Measurements from ENCODE around the gene KHSRP.

Gene KHSRP

DNA sequence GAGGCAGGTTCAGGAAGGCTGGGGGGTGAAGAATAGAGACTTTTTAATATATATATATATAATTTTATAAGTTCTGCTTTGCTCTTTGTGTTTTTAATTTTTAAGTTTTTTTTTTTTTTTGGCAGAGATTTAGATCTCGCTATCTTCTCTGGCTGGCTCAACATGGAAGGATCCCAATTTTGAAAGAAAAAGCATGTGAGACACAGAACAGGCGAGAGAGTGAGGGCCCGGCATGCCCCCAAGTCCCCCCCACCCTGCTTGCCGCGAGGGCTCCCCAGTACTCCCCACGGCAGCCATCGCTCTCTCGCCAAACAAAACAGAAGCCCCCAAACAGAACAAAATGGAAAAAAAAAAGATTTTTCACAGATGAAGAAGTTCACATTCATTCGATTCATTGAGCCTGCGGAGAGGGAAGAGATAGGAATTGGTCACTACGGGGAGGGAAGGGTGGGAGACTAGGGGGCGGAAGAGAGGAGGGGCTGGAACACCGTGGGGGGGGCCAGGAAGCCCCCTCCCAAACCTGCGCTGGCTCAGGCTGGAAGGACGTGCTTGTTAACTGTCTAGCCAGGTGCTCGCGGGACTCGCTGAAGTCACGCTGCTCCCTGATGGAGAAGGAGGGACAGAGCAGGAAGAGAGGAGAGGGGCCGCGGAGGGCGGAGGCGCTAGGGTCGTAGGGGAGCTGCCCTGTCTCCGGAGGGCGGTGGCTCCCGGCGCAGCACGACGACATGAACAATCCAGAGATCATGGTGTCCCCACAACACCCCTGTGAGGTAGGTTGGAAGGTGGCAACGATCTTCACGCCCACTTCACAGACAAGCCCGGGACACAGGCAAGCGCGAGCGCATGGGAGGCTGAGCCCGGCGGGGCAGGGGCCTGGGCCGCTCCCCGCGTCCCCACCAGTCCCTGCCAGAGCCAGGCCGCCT, 10.6 kb downstream of the KHSRP start:
- H3K27me3 ChIP-seq (replicated peaks; ENCODE audit: control insufficient read depth, insufficient read depth, low read length), result no peaks in the 10 kb centered on the region
- no peak for DNase-seq (ENCODE audit: extremely low read depth, insufficient read length)
- peaks cover 39% of the 10 kb centered on the region for H3K36me3 ChIP-seq (ENCODE audit: control insufficient read depth, insufficient read depth, low read length)
- H3K4me3 ChIP-seq (replicated peaks; ENCODE audit: low read depth, low read length), result no peak overlapping the region
- TF ChIP-seq CTCF (IDR thresholded peaks at IDR 0.05; ENCODE audit: insufficient read depth, low read length, poor library complexity, severe bottlenecking), result no peak

GRCh38 chr19:6413291-6413690, 11.3 kb downstream of the KHSRP start:
- Histone ChIP-seq H3K36me3 (ENCODE audit: control insufficient read depth, insufficient read depth, low read length) (peaks cover 35% of the 10 kb centered on the region), H3K4me3 (replicated peaks; ENCODE audit: low read depth, low read length) (no peak overlapping the region), H3K27me3 (replicated peaks; ENCODE audit: control insufficient read depth, insufficient read depth, low read length) (no peaks in the 10 kb centered on the region)
- no peak for TF ChIP-seq CTCF (IDR thresholded peaks at IDR 0.05; ENCODE audit: insufficient read depth, low read length, poor library complexity, severe bottlenecking)
- DNase-seq (ENCODE audit: extremely low read depth, insufficient read length), result no peak

- H3K36me3 ChIP-seq (ENCODE audit: control insufficient read depth, insufficient read depth, low read length), result peaks cover 28% of the 10 kb centered on the region
- no peak for DNase-seq (ENCODE audit: extremely low read depth, insufficient read length)
- H3K27me3 ChIP-seq (replicated peaks; ENCODE audit: control insufficient read depth, insufficient read depth, low read length), result no peaks in the 10 kb centered on the region
- TF ChIP-seq CTCF (IDR thresholded peaks at IDR 0.05; ENCODE audit: insufficient read depth, low read length, poor library complexity, severe bottlenecking), result peak; percentile 61
- H3K4me3 ChIP-seq (replicated peaks; ENCODE audit: low read depth, low read length), result no peak overlapping the region
These were observed 12.0 kb downstream of the KHSRP start for GRCh38 chr19:6412447-6413091.

DNA sequence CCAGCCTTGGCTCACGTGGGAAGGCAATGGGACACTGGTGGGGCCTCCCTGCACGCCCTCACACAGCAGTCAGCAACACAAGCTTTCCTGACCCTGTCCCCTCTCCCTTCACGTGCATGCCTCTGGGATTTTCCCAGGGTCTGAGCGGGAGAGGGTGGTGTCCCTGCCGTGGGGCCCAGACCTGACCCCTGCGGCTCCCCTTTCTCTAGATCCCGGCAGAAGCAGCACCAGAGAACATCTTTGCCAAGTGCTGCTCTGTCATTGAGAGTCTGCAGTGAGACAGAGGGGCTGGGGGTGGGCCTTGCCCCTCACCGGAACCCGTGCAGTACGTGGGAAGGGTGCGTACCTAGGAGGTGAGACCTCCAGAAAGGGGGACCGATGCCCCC, 12.6 kb downstream of the KHSRP start:
- Histone ChIP-seq H3K36me3 (ENCODE audit: control insufficient read depth, insufficient read depth, low read length) (peaks cover 23% of the 10 kb centered on the region), H3K27me3 (replicated peaks; ENCODE audit: control insufficient read depth, insufficient read depth, low read length) (no peaks in the 10 kb centered on the region), H3K4me3 (replicated peaks; ENCODE audit: low read depth, low read length) (no peak overlapping the region)
- no peak for TF ChIP-seq CTCF (IDR thresholded peaks at IDR 0.05; ENCODE audit: insufficient read depth, low read length, poor library complexity, severe bottlenecking)
- no peak for DNase-seq (ENCODE audit: extremely low read depth, insufficient read length)

DNA sequence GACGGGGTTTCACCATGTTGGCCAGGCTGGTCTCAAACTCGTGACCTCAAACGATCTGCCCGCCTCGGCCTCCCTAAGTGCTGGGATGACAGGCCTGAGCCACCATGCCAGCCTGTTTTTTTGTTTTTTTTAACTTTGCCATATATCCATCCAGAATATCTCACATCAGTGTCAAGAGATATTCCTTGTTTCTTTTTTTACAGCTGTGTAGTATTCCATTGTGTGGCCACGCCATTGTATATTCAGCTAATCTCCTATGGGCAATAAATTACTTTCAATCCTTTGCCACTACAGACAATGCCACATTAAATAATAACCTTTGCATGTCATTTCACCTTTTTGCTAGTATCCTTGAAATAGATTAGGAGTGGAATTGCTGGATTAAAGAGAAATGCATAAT, 15.3 kb downstream of the KHSRP start:
- no peak for TF ChIP-seq CTCF (IDR thresholded peaks at IDR 0.05; ENCODE audit: insufficient read depth, low read length, poor library complexity, severe bottlenecking)
- no peak overlapping the region for H3K4me3 ChIP-seq (replicated peaks; ENCODE audit: low read depth, low read length)
- DNase-seq (ENCODE audit: extremely low read depth, insufficient read length), result no peak
- no peaks in the 10 kb centered on the region for H3K27me3 ChIP-seq (replicated peaks; ENCODE audit: control insufficient read depth, insufficient read depth, low read length)
- H3K36me3 ChIP-seq (ENCODE audit: control insufficient read depth, insufficient read depth, low read length), result peaks cover 6% of the 10 kb centered on the region

All from GM06990 (cell line).